WI38 (cell line): ENCODE results near the gene WDR36.

Source experiments
- H3K4me3 ChIP-seq: 2 replicates; pipeline ENCODE4 v1.5.1; 2011; ENCODE audit warnings: low read depth, mild to moderate bottlenecking, control low read depth, low read length
- CTCF ChIP-seq: IDR thresholded peaks from 2 replicates; pipeline ENCODE4 v1.5.1; 2012; ENCODE audit warnings: low read depth, mild to moderate bottlenecking, control low read depth, low read length

Gene WDR36

DNA sequence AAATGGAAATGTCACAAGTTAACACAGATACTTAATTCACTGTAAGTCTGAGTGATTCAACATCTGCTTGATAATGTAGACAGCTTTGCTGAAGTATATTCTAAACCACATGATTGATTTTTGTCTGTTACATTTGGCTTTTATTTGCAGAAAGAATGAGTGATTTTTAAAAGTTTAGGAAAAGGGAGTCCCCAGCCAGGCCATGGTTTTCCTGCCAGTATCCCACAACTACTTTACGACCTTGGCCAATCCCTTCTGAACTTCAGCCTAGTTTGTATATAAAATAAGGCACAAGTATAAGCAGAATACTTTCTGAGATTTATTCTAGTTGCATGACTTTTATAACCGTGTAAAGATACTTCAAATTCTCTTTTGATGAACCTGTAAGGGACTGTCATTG lies 27.1 kb downstream of the WDR36 start:
- TF ChIP-seq CTCF: no peak
- no peak overlapping the region for H3K4me3 ChIP-seq

DNA sequence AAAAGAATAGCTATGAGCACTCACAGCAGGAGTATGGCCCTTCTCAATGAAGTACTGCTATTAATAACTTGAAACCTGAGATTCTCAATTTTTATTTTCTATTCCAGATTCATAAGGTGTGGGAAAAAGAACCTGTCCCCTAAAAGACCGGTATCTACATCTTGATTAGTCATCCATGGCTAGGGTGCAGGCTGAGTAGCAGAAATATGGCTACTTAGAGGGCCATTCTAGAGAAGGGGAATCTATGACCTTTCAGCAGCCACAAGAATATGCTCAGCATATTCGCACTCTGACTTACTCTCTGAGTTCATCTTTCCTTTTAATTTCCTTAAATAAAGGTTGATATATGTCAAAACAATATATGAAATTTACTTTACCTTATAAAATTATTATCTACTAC lies 27.7 kb downstream of the WDR36 start:
- TF ChIP-seq CTCF: no peak
- H3K4me3 ChIP-seq: no peak overlapping the region

GRCh38 chr5:111120911-111121310 lies 28.8 kb downstream of the WDR36 start:
- no peak overlapping the region for H3K4me3 ChIP-seq
- no peak for TF ChIP-seq CTCF

GRCh38 chr5:111121926-111122325 lies 29.8 kb downstream of the WDR36 start:
- no peak for TF ChIP-seq CTCF
- H3K4me3 ChIP-seq: no peak overlapping the region

DNA sequence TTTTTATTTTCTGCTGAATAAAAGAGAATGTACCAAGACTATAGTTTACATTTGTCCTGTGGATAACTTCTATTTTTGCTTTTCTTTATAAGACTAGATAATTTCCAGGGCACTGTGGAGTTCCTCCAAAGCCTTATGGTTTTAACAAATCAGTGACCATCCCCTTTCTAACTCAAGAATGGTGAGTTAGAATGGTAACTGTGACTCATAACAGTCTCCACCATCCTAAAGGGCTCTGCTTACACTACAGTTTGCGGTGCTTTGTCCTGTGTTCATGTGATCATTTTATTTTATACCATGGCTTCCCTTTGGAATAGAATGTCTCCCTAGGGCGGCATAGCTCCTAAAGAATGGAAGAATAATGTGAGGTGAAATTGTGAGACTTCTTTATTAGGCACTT lies 30.2 kb downstream of the WDR36 start:
- TF ChIP-seq CTCF: no peak
- H3K4me3 ChIP-seq: no peak overlapping the region

- no peak overlapping the region for H3K4me3 ChIP-seq
- TF ChIP-seq CTCF: no peak
These were observed 32.6 kb downstream of the WDR36 start for GRCh38 chr5:111124793-111125192.

- no peak for TF ChIP-seq CTCF
- H3K4me3 ChIP-seq: no peak overlapping the region
These were observed 34.7 kb downstream of the WDR36 start for GRCh38 chr5:111126896-111127295.
